ENCODE data around the gene SMG1. TPM values are rescaled to one million over a fixed set of nuclear protein-coding genes. Genes with fewer than 3 reads are reported as not detected.
A peak's percentile ranks its signal among the peaks of the same experiment; 100 is the strongest.

Gene SMG1
- total and polyA plus RNA-seq, 2 of the 13 experiments (the other 11 are each of a cell fraction or from before 2014, with no cell fraction given), result 48.7 to 53.7 TPM

- peak; percentile 89 for TF ChIP-seq ZNF704 (CRISPR knock-in tag; IDR thresholded peaks at IDR 0.05; ENCODE audit: borderline replicate concordance)
- peak; percentile 97 for TF ChIP-seq ZNF343 (CRISPR knock-in tag; IDR thresholded peaks at IDR 0.05)
- TF ChIP-seq ZNF205 (CRISPR knock-in tag; IDR thresholded peaks at IDR 0.05), result peak; percentile 94
- peak; percentile 43; the same call in 1 of the 2 replicates for TF ChIP-seq AKNA (CRISPR knock-in tag; IDR thresholded peaks at IDR 0.05; ENCODE audit: borderline replicate concordance)
- peak; percentile 94 for TF ChIP-seq HOXA3 (CRISPR knock-in tag; IDR thresholded peaks at IDR 0.05)
- peak; percentile 39 for TF ChIP-seq ATF3 (CRISPR knock-in tag; IDR thresholded peaks at IDR 0.05)
- TF ChIP-seq HMGXB3 (CRISPR knock-in tag; IDR thresholded peaks at IDR 0.05; ENCODE audit: borderline replicate concordance), result peak; percentile 96
- peak; percentile 98 for TF ChIP-seq HBP1 (CRISPR knock-in tag; IDR thresholded peaks at IDR 0.05; ENCODE audit: low read depth)
- peak; percentile 98 for TF ChIP-seq NFYB (CRISPR knock-in tag; IDR thresholded peaks at IDR 0.05)
- peak; percentile 99 for TF ChIP-seq ZNF275 (CRISPR knock-in tag; IDR thresholded peaks at IDR 0.05; ENCODE audit: borderline replicate concordance)
- TF ChIP-seq PLSCR1 (CRISPR knock-in tag; IDR thresholded peaks at IDR 0.05; ENCODE audit: borderline replicate concordance), result peak; percentile 25; the same call in 1 of the 2 replicates
- TF ChIP-seq ATF7-NPFF (CRISPR knock-in tag; IDR thresholded peaks at IDR 0.05; ENCODE audit: low read depth), result peak; percentile 96
These were observed 124.8 kb downstream of the SMG1 start, which contains the start of gene ARL6IP1 (continued) for GRCh38 chr16:18801145-18801972.
